Fibroblast of pulmonary artery (primary cell): ENCODE results near the gene RITA1.
A peak's percentile ranks its signal among the peaks of the same experiment; 100 is the strongest.

ENCODE experiments used
- DNase-seq: peaks from one replicate; pipeline ENCODE4 v3.0.0-alpha.2; 2010; ENCODE audit warnings: low read depth
- H3K4me3 ChIP-seq: replicated peaks from 2 replicates; pipeline ENCODE4 v1.5.1; 2011; ENCODE audit warnings: low read depth, mild to moderate bottlenecking, control low read depth, low read length, moderate library complexity
- CTCF ChIP-seq: IDR thresholded peaks from 2 replicates; pipeline ENCODE4 v1.5.1; 2011; ENCODE audit warnings: mild to moderate bottlenecking, control low read depth, low read length, inconsistent platforms; ENCODE audit errors: missing control alignments

The RITA1 gene

DNA sequence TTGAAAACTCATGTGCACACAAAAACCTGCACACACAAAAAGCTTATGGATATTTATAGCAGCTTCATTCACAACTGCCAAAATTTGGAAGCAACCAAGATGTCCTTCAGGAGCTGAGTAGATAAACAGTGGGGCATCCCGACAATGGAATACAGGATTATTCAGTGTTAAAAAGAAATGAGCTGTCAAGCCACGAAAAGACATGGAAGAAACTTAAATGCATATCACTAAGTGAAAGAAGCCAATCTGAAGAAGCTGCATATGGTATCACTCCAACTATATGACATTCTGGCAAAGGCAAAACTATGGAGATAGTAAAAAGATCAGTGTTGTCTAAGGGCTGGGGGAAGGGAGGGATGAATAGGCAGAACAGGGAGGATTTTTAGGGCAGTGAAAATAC is 30.5 kb downstream of the RITA1 start:
- no peak for DNase-seq
- TF ChIP-seq CTCF = no peak
- H3K4me3 ChIP-seq = no peak overlapping the region

GRCh38 chr12:113220593-113221180 is 35.2 kb downstream of the RITA1 start:
- TF ChIP-seq CTCF = no peak
- H3K4me3 ChIP-seq = peak overlapping the region; percentile 71
- no peak for DNase-seq

DNA sequence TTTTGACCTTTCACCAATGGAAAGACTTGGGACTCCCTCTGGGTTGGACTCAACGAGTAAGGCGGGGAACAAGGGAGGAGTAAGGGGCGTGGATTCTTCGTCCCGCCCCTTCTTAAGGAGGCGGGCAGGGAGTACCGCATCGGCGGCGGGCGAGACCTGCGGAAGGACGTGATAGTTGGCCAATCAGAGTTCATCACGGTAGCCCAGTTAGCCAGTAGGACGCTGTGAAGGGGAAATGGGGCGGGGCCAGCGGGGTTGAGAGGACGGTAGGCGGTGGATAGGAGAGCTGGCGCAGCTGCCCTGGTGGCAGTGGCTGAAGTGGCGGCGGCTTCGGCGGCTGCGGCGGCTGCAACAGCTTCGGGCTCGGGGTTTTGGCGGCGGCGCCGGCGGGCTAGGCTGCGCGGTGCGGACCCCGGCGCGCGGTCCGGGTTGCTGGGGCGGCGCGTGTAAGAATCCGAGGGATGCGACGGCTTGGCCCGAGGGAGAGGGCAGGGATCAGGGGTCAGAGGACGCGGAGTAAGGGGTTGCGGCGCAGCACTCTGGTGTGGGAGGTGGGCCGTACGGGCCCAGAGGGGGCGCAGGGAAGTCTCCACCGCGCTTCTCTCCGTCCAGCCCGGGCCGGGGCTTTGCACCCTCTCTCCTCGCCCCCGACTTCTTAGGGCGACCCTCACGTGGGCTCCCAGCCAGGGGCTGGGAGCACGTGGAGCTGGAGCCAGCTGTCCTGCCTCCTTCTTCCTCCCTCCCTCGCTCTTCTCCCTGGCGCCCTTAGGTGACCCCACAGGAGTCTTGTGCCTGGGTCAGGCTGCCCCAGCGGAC is 35.9 kb downstream of the RITA1 start, which contains the start of gene TPCN1:
Gene TPCN1 (plus strand): TSS at position 284 of the 816 bp plus-strand sequence. CDS start 5,389 bp downstream, outside the sequence.
- peak; percentile 100 for DNase-seq
- peak within 1 kb of the TSS; percentile 85 for H3K4me3 ChIP-seq
- no peak for TF ChIP-seq CTCF

DNA sequence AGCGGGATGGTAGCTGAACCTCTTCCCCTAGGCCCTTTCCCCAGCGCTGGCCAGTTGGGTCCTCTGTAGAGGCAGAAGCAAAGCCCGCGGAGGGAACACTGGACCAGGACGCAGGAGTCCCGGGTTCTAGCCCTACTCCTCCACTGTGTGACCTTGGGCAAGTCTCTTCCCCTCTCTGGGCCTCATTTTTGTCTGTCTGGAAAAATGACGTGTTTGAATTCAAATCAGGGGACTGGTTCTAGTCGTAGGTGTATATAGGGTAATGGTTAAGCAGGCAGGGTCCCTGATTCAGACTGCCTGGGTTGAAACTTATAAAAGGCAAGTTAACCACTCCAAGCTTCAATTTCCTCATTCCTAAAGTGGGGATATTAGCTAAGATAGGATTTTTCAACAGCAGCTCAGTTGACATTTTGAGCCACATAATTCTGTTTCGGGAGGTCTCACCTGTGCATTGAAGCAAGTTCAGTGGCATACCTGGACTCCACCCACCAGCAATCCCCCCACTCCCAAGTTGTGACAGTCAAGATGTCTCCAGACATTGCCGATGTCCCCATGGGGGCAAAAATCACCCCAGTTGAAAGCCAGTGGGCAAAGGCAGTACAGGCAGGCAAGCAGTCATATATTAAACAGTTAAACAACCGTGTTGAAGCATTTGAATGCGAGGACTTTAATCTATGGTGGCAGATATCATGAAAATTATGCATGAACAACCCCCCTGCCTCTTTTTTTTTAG is 36.6 kb downstream of the RITA1 start:
- DNase-seq = no peak
- no peak for TF ChIP-seq CTCF
- H3K4me3 ChIP-seq = peak overlapping the region; percentile 85

DNA sequence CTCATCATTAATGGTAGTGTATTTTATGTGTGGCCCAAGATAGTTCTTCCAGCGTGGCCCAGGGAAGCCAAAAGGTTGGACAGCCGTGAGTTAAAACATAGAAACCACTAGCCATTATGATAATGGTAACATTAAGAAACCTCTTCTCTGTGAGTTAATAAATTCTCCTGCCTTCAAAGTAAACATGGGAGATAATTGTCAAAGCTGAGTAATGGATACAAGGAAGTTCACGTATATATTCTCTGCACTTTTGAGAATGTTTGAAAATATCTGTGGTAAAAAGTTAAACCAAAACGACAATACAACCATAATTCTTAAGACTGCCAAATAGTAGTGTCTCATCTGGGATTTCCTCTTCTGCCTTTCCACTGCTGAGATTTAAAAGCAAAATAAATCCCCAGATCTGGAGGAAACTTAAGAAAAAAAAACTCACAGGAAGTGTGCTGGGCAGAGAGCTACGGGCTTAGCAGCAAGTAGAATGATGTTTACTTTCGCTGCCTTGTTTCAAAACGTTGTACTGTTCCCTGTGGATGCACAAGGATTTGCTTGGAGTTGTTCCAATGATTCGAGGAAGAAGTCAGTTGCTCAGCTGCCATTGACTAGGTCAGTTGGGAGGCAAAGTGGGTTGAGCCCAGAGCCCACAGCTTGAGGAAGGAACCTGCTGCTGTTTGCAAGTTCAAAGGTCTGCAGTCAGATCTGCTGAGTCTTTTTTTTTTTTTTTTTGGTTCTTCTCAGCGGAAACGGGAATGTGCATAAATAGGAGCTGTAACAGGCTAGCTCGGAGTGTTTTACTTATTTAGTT is 37.4 kb downstream of the RITA1 start:
- DNase-seq = peak; percentile 94
- TF ChIP-seq CTCF = no peak
- H3K4me3 ChIP-seq = peak overlapping the region; percentile 85

DNA sequence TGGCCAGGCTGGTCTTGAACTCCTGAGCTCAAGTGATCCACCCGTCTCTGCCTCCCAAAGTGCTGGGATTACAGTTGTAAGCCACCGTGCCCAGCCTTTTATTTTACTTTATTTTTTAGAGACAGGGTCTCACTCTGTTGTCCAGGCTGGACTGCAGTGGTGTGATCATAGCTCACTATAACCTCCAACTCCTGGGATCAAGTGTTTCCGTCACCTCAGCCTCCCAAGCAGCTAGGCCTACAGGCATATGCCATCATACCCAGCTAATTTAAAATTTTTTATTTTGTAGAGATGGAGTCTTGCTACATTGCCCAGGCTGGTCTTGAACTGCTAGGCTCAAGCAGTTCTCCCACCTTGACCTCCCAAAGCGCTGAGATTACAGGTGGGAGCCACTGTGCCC is 39.4 kb downstream of the RITA1 start:
- no peak for TF ChIP-seq CTCF
- DNase-seq = no peak
- no peak overlapping the region for H3K4me3 ChIP-seq
